ENCODE data around the gene GLP2R.
"Not testable (repeated sequence)": the region's sequence is repeated elsewhere in the genome, so short reads cannot be mapped to it uniquely, and the experiment has no call there.

Gene GLP2R, protein sequence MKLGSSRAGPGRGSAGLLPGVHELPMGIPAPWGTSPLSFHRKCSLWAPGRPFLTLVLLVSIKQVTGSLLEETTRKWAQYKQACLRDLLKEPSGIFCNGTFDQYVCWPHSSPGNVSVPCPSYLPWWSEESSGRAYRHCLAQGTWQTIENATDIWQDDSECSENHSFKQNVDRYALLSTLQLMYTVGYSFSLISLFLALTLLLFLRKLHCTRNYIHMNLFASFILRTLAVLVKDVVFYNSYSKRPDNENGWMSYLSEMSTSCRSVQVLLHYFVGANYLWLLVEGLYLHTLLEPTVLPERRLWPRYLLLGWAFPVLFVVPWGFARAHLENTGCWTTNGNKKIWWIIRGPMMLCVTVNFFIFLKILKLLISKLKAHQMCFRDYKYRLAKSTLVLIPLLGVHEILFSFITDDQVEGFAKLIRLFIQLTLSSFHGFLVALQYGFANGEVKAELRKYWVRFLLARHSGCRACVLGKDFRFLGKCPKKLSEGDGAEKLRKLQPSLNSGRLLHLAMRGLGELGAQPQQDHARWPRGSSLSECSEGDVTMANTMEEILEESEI

DNA sequence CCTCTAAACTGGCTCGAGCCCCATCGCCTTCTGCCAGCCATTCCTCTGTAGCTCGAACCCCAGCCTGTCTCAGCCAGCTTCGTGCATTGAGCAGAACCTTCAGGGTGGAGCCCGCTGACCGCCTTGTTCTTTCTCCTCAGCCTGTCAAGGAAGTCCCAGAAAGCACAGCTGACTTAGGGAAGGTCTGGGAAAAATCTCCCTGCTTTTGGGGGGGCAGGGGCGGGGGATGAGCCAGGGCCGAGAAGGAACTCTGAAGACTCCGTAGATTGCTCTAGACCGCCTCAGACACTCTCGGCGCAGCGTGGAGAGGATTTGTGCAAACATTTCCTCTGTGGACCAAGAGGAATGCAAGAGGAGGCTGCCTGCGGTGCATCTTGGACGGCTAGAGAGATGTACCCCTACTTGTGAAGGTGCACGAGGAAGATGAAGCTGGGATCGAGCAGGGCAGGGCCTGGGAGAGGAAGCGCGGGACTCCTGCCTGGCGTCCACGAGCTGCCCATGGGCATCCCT, at the start of gene GLP2R:
Gene GLP2R (plus strand): TSS at position 284 of the 510 bp plus-strand sequence. CDS start 140 bp downstream, at position 424.
- DNase-seq: no peak

- DNase-seq: no peak
Measured at GRCh38 chr17:9776911-9777310, 48.8 kb upstream of the GLP2R start.

- DNase-seq: no peak
Measured at GRCh38 chr17:9780552-9780951, 45.2 kb upstream of the GLP2R start.

DNA sequence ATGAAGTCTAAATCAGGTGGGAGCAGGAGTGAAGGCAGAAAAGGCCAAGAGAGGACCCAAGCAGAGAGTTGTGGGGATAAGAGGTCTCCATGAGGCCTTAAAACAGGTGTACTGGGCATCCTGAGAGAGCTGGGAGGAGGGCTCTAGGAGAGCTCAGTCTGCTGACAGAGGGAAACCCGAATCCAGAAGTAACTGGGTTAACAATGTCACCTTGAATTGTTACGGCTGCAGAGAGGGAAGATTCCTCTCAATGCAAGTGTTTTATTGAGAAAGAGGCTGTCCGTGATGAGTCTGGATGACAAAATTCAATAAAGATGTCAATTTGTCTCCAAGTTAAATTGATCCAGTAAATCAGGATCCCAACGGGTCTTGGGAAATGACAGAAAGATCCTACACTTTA, 42.7 kb upstream of the GLP2R start:
- no peak for DNase-seq

DNA sequence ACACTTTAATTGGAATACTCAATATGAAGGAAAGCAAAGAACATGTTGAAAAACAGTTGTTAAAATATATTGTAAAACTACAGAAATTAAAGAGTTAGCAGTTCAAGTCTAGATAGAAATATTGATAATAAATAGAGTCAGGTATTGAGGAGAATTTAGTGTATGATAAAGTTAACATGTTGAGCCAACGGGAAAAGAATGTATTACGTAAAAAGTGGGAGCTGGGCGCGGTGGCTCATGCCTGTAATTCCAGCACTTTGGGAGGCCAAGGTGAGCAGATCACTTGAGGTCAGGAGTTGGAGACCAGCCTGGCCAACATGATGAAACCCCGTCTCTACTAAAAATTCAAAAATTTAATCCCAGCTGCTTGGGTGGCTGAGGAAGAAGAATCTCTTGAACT, 42.3 kb upstream of the GLP2R start:
- not testable (repeated sequence) for DNase-seq

GRCh38 chr17:9784544-9784943, 41.2 kb upstream of the GLP2R start:
- DNase-seq: no peak

GRCh38 chr17:9788601-9789000, 37.1 kb upstream of the GLP2R start:
- DNase-seq: no peak

DNA sequence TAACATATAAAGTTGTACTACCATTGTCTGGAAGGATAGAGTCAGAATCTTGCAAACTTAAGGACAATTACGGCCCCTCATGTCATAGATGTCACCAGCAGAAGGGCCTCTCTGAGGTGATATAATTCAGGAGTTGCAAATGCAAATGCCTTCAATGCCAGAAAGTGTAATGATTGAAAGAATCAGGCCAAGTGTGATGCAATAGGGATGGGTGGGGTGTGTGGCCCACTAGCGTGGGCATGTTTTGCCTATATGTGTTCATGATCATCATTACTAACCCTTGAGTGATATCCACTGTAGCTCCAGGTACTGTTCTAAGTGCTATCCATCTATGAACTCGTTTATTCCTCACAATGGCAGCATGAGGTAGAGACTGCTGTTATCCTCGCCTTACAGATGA, 35.4 kb upstream of the GLP2R start:
- DNase-seq: no peak

GRCh38 chr17:9790889-9791876, 34.5 kb upstream of the GLP2R start, which contains the start of gene DHRS7C:
DHRS7C (minus strand) TSS chr17:9791592; CDS start chr17:9791284, 308 bp downstream.
- DNase-seq: no peak

DNA sequence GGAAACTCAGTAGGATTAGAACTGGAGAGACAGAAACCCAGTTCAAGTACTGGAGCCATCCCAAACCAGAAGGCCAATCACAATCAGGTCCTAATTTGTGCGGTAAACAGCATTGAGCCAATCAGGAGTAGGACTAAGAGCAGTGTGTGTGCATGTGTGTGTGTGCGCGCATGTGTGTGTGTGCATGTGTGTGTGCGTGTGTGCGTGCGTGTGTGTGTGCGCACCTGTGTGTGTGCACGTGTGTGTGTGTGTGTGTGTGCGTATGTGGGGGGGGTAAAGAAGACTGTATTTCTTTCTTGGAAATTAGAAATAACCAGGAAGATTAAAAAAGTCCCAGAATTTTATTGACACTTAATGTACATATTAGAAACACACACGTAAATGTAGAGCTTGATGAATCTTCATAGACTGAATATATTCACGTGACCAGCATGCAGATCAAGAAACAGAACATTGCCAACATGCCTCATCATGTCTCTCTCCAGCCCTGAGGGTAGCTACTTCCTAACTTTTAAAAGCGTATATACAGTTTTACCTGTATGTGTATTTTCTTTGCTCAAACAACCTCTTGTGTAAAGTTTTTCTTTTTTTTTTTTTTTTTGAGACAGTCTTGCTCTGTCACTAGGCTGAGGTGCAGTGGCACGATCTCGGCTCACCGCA, 33.4 kb upstream of the GLP2R start:
- no peak for DNase-seq

- DNase-seq: no peak
Measured at GRCh38 chr17:9798008-9798407, 27.7 kb upstream of the GLP2R start.

GRCh38 chr17:9798724-9799123, 27.0 kb upstream of the GLP2R start:
- no peak for DNase-seq

DNA sequence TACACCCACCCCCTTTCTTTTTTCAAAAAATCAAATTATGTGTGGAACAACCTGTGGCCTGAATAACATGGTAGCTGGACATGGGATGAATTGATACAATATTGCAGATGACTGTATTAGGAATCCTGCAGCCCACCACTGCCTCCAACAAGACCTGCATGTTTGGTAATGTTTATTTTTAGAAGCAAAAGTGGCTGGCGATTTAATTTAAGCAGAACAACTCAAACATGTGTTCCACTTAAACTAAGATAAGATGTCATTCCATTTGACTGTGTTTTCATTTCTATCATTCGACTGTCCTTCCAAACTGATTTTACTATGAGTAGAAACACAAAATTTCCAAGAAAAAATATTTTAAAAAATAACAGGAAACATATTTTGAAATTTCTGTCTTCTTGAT, 24.2 kb upstream of the GLP2R start:
- DNase-seq: no peak

- no peak for DNase-seq
Measured at GRCh38 chr17:9802294-9802693, 23.4 kb upstream of the GLP2R start.

- DNase-seq: no peak
Measured at GRCh38 chr17:9802697-9803096, 23.0 kb upstream of the GLP2R start.

DNA sequence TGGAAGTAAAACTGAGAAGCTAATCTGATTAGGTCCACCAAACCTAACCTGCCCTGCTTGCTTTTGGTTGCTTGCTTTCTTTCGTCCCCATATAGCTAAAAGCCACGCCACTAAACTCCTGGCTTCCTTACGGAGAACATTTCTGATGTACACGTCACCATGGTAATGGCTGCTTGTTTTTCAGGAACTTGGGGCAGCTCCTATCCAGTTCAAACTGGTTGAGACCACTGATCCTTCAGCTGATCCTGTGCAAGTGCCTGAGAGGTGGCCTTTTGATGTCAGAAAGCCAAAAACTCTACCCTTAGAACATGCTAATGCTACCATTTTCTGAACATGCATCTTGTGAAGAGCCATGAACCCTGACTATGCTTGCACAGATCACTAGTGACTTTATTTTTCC, 20.0 kb upstream of the GLP2R start:
- DNase-seq: no peak

GRCh38 chr17:9806699-9807098, 19.0 kb upstream of the GLP2R start:
- DNase-seq: no peak

DNA sequence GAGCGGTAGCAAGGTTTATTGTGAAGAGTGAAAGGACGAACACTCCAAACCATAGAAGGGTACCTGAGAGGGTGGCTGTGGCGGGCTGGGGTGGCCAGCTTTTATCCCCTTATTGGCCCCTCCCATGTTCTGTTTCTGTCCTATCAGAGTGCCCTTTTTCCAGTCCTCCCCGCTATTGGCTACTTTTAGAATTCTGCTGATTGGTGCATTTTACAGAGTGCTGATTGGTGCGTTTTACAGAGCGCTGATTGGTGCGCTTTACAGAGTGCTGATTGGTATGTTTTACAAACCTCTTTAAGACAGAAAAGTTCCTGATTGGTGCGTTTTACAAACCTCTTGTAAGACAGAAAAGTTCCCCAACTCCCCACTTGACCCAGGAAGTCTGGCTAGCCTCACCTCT, 16.3 kb upstream of the GLP2R start:
- DNase-seq: no peak

DNA sequence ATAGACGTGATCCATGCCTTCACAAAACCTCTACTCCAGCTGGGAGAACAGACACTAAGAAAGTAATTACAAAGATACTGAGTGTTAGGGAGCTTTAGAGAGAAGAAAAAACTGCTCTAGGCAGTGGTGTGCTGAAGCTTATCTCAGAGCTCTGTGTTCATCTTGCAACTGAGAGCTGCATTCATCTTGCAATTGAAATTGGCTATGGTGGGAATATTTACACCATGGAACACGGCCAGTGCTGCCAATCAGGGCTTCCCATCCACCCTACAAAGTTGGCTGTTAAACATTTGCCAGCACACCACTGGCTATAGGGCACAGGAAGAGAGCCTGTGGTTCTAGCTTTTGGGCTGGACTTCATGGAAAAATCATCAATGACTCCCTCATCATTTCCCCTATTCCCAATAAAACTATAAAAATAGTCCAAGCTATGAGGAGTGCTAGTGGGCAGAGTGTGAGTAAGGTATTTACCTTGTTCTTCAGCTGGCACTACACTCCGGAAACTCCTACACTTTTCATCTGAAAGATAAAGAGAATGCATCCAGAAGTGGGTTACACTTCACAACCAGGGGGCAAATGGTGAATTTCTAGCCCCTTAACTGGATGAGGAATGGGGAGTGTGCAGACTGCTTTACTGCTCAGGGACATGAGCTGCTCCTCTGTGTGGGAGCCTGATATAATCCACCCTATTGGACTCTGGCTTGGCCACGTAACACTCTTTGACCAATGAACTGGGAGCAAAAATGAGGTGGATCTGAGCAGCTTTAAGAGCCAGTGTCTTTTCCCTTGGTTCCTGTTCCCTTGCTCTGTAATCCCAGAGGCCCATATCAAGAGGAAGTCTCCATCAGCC, 15.4 kb upstream of the GLP2R start:
- DNase-seq: no peak

DNA sequence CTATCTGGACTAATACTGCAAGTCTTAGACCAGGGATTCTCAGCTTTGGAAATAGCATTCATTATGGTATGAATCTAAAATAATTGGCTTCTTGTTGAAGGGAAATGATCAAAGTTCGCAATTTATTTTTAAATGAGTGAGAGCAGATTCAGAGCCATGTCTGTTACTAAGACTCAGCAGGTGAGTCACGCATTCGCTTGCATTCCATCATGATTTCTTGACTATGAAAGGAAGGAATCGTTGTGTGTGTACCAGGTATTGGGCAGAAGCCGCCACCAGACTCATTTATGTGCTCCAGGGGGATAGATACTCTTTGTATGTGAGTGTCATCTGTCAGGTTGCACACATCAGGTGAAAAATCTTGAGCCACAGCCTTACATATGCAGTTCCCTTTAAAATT, 14.6 kb upstream of the GLP2R start:
- DNase-seq: no peak

DNA sequence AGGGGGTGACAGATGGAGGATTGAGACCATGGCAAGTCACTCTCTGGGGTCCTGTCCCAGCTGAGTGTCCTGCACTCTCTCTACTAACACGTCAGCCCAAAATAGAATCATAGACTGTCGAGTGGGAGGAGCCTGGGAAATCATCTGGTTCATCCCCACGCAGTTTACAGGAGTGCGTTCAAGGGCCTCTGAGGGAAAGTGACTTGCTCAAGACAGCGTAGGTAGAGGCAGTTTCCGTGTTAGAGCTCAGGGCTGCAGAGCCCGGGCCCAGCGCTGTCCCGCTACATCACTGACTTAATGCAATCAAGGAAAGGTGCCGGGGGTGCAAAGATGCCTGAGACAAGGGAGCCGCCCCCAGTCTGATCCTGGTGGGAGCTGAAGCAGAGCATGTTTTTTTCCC, 14.2 kb upstream of the GLP2R start:
- no peak for DNase-seq

DNA sequence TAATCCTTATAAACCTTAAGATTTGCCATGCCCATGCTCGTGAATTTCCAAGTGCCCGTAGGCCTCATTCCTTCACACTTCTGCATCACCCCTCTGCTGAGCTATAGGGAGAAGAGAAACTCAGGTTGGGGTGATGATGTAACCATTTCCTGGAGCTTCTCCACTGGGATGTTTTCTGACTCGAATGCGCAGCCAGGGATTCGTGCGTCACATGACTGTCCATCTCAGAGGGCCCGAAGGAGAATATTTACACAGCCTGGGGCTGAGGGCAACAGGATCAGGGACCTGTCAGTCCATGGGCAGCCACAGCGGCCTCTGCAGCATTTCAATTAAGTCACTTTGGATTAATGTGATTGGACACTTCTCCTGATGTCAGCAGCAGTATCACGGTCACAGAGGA, 12.6 kb upstream of the GLP2R start:
- no peak for DNase-seq

All from suppressor macrophage treated with lipopolysaccharide for 4 hours (primary cell).